ACC112 (cell line): ENCODE data around the gene INPP5F.
"Not testable (repeated sequence)": the region's sequence is repeated elsewhere in the genome, so short reads cannot be mapped to it uniquely, and the experiment has no call there.

Source experiments
- H2AFZ ChIP-seq: fragments of 200-600 bp; sonication (generic); one replicate; pipeline ENCODE4 v1.6.0; 2017; ENCODE audit warnings: antibody characterized with exemption, low read length; ENCODE audit not compliant: unreplicated experiment
- H3K27ac ChIP-seq: fragments of 200-600 bp; sonication (generic); 2 replicates; pipeline ENCODE4 v1.5.1; 2014; ENCODE audit warnings: low read depth, mild to moderate bottlenecking, antibody characterized with exemption, low read length, moderate library complexity
- H3K27me3 ChIP-seq: fragments of 200-600 bp; sonication (generic); 2 replicates; pipeline ENCODE4 v1.6.1; 2014; ENCODE audit warnings: mild to moderate bottlenecking, antibody characterized with exemption, low read length, moderate library complexity, mixed read lengths; ENCODE audit not compliant: insufficient read depth
- H3K36me3 ChIP-seq: fragments of 200-600 bp; sonication (generic); 2 replicates; pipeline ENCODE4 v1.6.1; 2016; ENCODE audit warnings: mild to moderate bottlenecking, antibody characterized with exemption, low read length, moderate library complexity, mixed read lengths; ENCODE audit not compliant: insufficient read depth
- H3K4me1 ChIP-seq: fragments of 200-600 bp; sonication (generic); one replicate; pipeline ENCODE4 v1.6.1; 2016; ENCODE audit warnings: low read length, mixed read lengths; ENCODE audit not compliant: insufficient read depth, unreplicated experiment, control insufficient read depth
- H3K4me3 ChIP-seq: fragments of 200-600 bp; sonication (generic); 2 replicates; pipeline ENCODE4 v1.5.1; 2014; ENCODE audit warnings: mild to moderate bottlenecking, low read depth, low read length
- H3K79me2 ChIP-seq: fragments of 200-600 bp; sonication (generic); one replicate; pipeline ENCODE4 v1.6.0; 2016; ENCODE audit warnings: low read length; ENCODE audit not compliant: control insufficient read depth, unreplicated experiment, insufficient read depth

The INPP5F gene

GRCh38 chr10:119776536-119776935 is 50.7 kb downstream of the INPP5F start:
- Histone ChIP-seq H3K27ac (no peak overlapping the region), H3K79me2 (peaks cover 3% of the 10 kb centered on the region), H2AFZ (no peak overlapping the region), H3K4me1 (peaks cover 17% of the 10 kb centered on the region), H3K36me3 (no peaks in the 10 kb centered on the region), H3K27me3 (no peaks in the 10 kb centered on the region), H3K4me3 (no peak overlapping the region)

GRCh38 chr10:119777686-119778085 is 51.8 kb downstream of the INPP5F start:
- Histone ChIP-seq H3K4me3 (no peak overlapping the region), H3K4me1 (peaks cover 17% of the 10 kb centered on the region), H2AFZ (no peak overlapping the region), H3K79me2 (no peaks in the 10 kb centered on the region), H3K27me3 (no peaks in the 10 kb centered on the region), H3K36me3 (no peaks in the 10 kb centered on the region), H3K27ac (no peak overlapping the region)

- no peaks in the 10 kb centered on the region for H3K27me3 ChIP-seq
- no peaks in the 10 kb centered on the region for H3K36me3 ChIP-seq
- peak overlapping the region; percentile 42 for H2AFZ ChIP-seq
- H3K4me3 ChIP-seq: no peak overlapping the region
- peak overlapping the region; percentile 33; the same call in 1 of the 2 replicates for H3K27ac ChIP-seq
- H3K4me1 ChIP-seq: peaks cover 17% of the 10 kb centered on the region
- no peaks in the 10 kb centered on the region for H3K79me2 ChIP-seq
Measured at GRCh38 chr10:119778776-119779445, 53.1 kb downstream of the INPP5F start.

- peaks cover 9% of the 10 kb centered on the region for H3K4me1 ChIP-seq
- H2AFZ ChIP-seq: no peak overlapping the region
- no peaks in the 10 kb centered on the region for H3K36me3 ChIP-seq
- H3K4me3 ChIP-seq: no peak overlapping the region
- no peaks in the 10 kb centered on the region for H3K27me3 ChIP-seq
- no peaks in the 10 kb centered on the region for H3K79me2 ChIP-seq
- no peak overlapping the region for H3K27ac ChIP-seq
Measured at GRCh38 chr10:119780879-119781480, 55.1 kb downstream of the INPP5F start.

GRCh38 chr10:119781498-119781897 is 55.6 kb downstream of the INPP5F start:
- Histone ChIP-seq H3K4me1 (peaks cover 9% of the 10 kb centered on the region), H3K27me3 (no peaks in the 10 kb centered on the region), H3K27ac (no peak overlapping the region), H3K4me3 (no peak overlapping the region), H2AFZ (no peak overlapping the region), H3K36me3 (no peaks in the 10 kb centered on the region), H3K79me2 (no peaks in the 10 kb centered on the region)

GRCh38 chr10:119782981-119783664 is 57.3 kb downstream of the INPP5F start:
- Histone ChIP-seq H3K4me1 (peaks cover 9% of the 10 kb centered on the region), H3K27me3 (no peaks in the 10 kb centered on the region), H2AFZ (no peak overlapping the region), H3K4me3 (no peak overlapping the region), H3K79me2 (no peaks in the 10 kb centered on the region), H3K36me3 (no peaks in the 10 kb centered on the region), H3K27ac (no peak overlapping the region)

- H3K27me3 ChIP-seq: no peaks in the 10 kb centered on the region
- no peak overlapping the region for H3K4me3 ChIP-seq
- H2AFZ ChIP-seq: no peak overlapping the region
- H3K27ac ChIP-seq: no peak overlapping the region
- H3K79me2 ChIP-seq: no peaks in the 10 kb centered on the region
- no peaks in the 10 kb centered on the region for H3K36me3 ChIP-seq
- H3K4me1 ChIP-seq: peaks cover 4% of the 10 kb centered on the region
Measured at GRCh38 chr10:119783665-119784027, 57.8 kb downstream of the INPP5F start.

GRCh38 chr10:119784340-119785067 is 58.7 kb downstream of the INPP5F start:
- Histone ChIP-seq H3K27me3 (no peaks in the 10 kb centered on the region), H3K4me3 (no peak overlapping the region), H3K36me3 (no peaks in the 10 kb centered on the region), H2AFZ (no peak overlapping the region), H3K27ac (no peak overlapping the region), H3K4me1 (no peaks in the 10 kb centered on the region), H3K79me2 (no peaks in the 10 kb centered on the region)

- Histone ChIP-seq H3K79me2 (no peaks in the 10 kb centered on the region), H3K27ac (no peak overlapping the region), H3K4me1 (no peaks in the 10 kb centered on the region), H3K36me3 (no peaks in the 10 kb centered on the region), H3K4me3 (no peak overlapping the region), H2AFZ (no peak overlapping the region), H3K27me3 (no peaks in the 10 kb centered on the region)
Measured at GRCh38 chr10:119786117-119786769, 60.4 kb downstream of the INPP5F start.

- H3K4me1 ChIP-seq, H3K4me3 ChIP-seq, H3K27ac ChIP-seq, H3K36me3 ChIP-seq, H3K79me2 ChIP-seq, H2AFZ ChIP-seq, H3K27me3 ChIP-seq: not testable (repeated sequence)
Measured at GRCh38 chr10:119795101-119795500, 69.3 kb downstream of the INPP5F start.
